Naive thymus-derived CD4-positive, alpha-beta T cell (primary cell): ENCODE results near the gene C11orf71. TPM values are rescaled to one million over a fixed set of nuclear protein-coding genes. Genes with fewer than 3 reads are reported as not detected.

Experiments
- ATAC-seq: fragments of 150-1000 bp; cut with Tn5 transposase; 2 replicates; pipeline ENCODE4 v1.10.0; 2021; ENCODE audit warnings: mild to moderate bottlenecking, moderate library complexity
- CTCF ChIA-PET: fragments of 350-600 bp; sonication (Branson Sonifier 250); formaldehyde crosslinking; loops from one replicate; lab custom pipeline; 2021; ENCODE audit warnings: antibody characterized with exemption; lab: Charles Lee
- POLR2A ChIA-PET: fragments of 350-600 bp; sonication (Branson Sonifier 250); formaldehyde crosslinking; loops from one replicate; lab custom pipeline; 2021; ENCODE audit warnings: antibody characterized with exemption, inconsistent platforms; lab: Charles Lee
- DNase-seq, 9 donors: peaks; one replicate each; pipeline versions ENCODE4 v3.0.0 to v3.0.0-alpha.2; 2020 to 2022; ENCODE audit warnings: mixed read lengths in 1 of 9
- H3K27ac ChIP-seq: one replicate; pipeline ENCODE4 v1.7.0; 2013; ENCODE audit warnings: mild to moderate bottlenecking, low read depth, low read length, moderate library complexity
- H3K27me3 ChIP-seq, 2 donors: one replicate each; pipeline ENCODE4 v1.7.0; 2013; ENCODE audit warnings: low read length in 2 of 2, mild to moderate bottlenecking in 2 of 2, moderate library complexity in 2 of 2; ENCODE audit not compliant: control insufficient read depth in 2 of 2, insufficient read depth in 2 of 2
- H3K36me3 ChIP-seq, 3 experiments: 1 replicate in 2 of 3; 2 replicates in 1 of 3; pipeline ENCODE4 v1.7.0; 2013; ENCODE audit warnings: low read length in 3 of 3, mild to moderate bottlenecking in 3 of 3, moderate library complexity in 1 of 3; ENCODE audit not compliant: insufficient read depth in 3 of 3, control insufficient read depth in 2 of 3
- H3K4me1 ChIP-seq, 2 donors: one replicate each; pipeline ENCODE4 v1.7.0; 2013; ENCODE audit warnings: low read length in 2 of 2, mild to moderate bottlenecking in 2 of 2, moderate library complexity in 1 of 2; ENCODE audit not compliant: control insufficient read depth in 2 of 2, insufficient read depth in 2 of 2
- H3K4me3 ChIP-seq: 2 replicates; pipeline ENCODE4 v1.7.0; 2013; ENCODE audit warnings: mild to moderate bottlenecking, low read length
- H3K9me3 ChIP-seq, 3 experiments: 1 replicate in 2 of 3; 2 replicates in 1 of 3; pipeline ENCODE4 v1.7.0; 2013; ENCODE audit warnings: low read length in 3 of 3; ENCODE audit not compliant: control insufficient read depth in 2 of 3
- H3K27ac Mint-ChIP-seq, 9 donors: one replicate each; pipeline ENCODE4 v1.8.0; 2020 to 2022; ENCODE audit warnings: mixed read lengths in 9 of 9, mild to moderate bottlenecking in 8 of 9, moderate library complexity in 5 of 9, inconsistent platforms in 2 of 9
- H3K27me3 Mint-ChIP-seq, 5 donors: one replicate each; pipeline ENCODE4 v1.8.0; 2021 to 2022; ENCODE audit warnings: mixed read lengths in 5 of 5, mild to moderate bottlenecking in 1 of 5
- H3K36me3 Mint-ChIP-seq, 5 donors: one replicate each; pipeline ENCODE4 v1.8.0; 2020 to 2022; ENCODE audit warnings: mixed read lengths in 5 of 5, mild to moderate bottlenecking in 3 of 5, inconsistent platforms in 1 of 5
- H3K4me1 Mint-ChIP-seq, 7 donors: one replicate each; pipeline ENCODE4 v1.8.0; 2020 to 2022; ENCODE audit warnings: mixed read lengths in 7 of 7, mild to moderate bottlenecking in 3 of 7, inconsistent platforms in 1 of 7
- H3K4me3 Mint-ChIP-seq, 10 donors: one replicate each; pipeline ENCODE4 v1.8.0; 2020 to 2022; ENCODE audit warnings: mild to moderate bottlenecking in 10 of 10, mixed read lengths in 10 of 10, moderate library complexity in 6 of 10, inconsistent platforms in 2 of 10
- H3K9me3 Mint-ChIP-seq, 11 donors: one replicate each; pipeline ENCODE4 v1.8.0; 2020 to 2022; ENCODE audit warnings: mixed read lengths in 11 of 11, mild to moderate bottlenecking in 4 of 11, inconsistent platforms in 1 of 11, moderate library complexity in 1 of 11
- intact Hi-C, 2 donors: fragments of 100-400 bp; cut with micrococcal nuclease; formaldehyde crosslinking; loops; one replicate each; pipeline ENCODE4 v1.15.1; 2023
- polyA plus RNA-seq, 2 donors: library from polyadenylated mRNA; unstranded; fragments of 300-500 nt; fragmentation: Illumina TruSeq; gene quantifications; one replicate each; pipeline ENCODE4 v1.2.3, GENCODE V29; 2021
- total RNA-seq, 6 experiments: library from RNA in 5 of 6; stranded (reverse) in 5 of 6; gene quantifications; 1 replicate in 5 of 6; 2 replicates in 1 of 6; pipeline ENCODE4 v1.2.3 and lab custom pipeline; 2021 to 2026

Gene C11orf71
- total and polyA plus RNA-seq, 7 experiments from 2014 or later, result 6.0 to 19.4 (median 17.1) TPM

- H3K27ac ChIP-seq, result no peak overlapping the region
- no peak overlapping the region for H3K4me3 ChIP-seq
- peaks cover 24 to 49% (median 41%) of the 10 kb centered on the region in 7 donors for H3K4me1 Mint-ChIP-seq
- peak overlapping the region in 2 of 9 donors; percentile 1 to 14 for H3K27ac Mint-ChIP-seq
- H3K36me3 Mint-ChIP-seq, result peaks cover 0 to 15% (median 3%) of the 10 kb centered on the region in 5 donors
- peaks cover 0 to 3% (median 0%) of the 10 kb centered on the region in 3 experiments for H3K36me3 ChIP-seq
- ChIA-PET CTCF (interaction anchor here (0.7 kb wide), 1 partner anchor 17 kb away, joined by 3 read pairs; no protein-coding TSS in a partner anchor), POLR2A (interaction anchor here (1.1 kb wide), 1 partner anchor 42 kb away, joined by 6 read pairs; the partner anchor contains the start of gene REXO2)
- H3K27me3 ChIP-seq, result no peaks in the 10 kb centered on the region
- intact Hi-C loops, result no loop called here
- peaks cover 0 to 4% (median 0%) of the 10 kb centered on the region in 11 donors for H3K9me3 Mint-ChIP-seq
- H3K27me3 Mint-ChIP-seq, result peaks cover 0 to 11% (median 0%) of the 10 kb centered on the region in 5 donors
- peaks cover 11 to 15% of the 10 kb centered on the region in 2 donors for H3K4me1 ChIP-seq
- ATAC-seq (no peak), DNase-seq (no peak)
- H3K4me3 Mint-ChIP-seq, result peak overlapping the region in 2 of 10 donors; percentile 17 to 94
- H3K9me3 ChIP-seq, result no peaks in the 10 kb centered on the region
Measured at GRCh38 chr11:114397349-114397982, 2.8 kb downstream of the C11orf71 start.

DNA sequence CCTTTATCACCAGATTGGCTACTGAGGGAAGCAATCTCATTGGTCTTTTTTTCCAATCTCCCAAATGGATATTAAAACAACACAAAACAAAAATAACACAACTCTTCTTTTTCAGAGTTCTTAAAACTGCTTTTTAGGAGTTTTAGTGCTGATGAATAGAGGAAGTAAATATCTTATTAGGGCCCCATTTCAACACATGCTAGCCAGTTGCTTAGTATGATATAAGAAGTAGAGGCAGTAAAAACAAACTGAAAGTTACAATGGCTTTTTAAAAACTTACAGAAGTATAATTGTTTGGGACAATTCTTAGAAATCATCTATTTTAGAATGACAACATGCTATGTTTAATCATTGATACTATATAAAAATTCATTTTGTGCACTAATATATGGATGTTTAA lies 3.4 kb downstream of the C11orf71 start:
- no peak for DNase-seq
- Histone ChIP-seq H3K27me3 (no peaks in the 10 kb centered on the region), H3K9me3 (no peaks in the 10 kb centered on the region), H3K36me3 (peaks cover 0 to 3% (median 0%) of the 10 kb centered on the region in 3 experiments), H3K4me1 (peaks cover 10 to 13% of the 10 kb centered on the region in 2 donors), H3K4me3 (no peak overlapping the region), H3K27ac (no peak overlapping the region)
- Mint-ChIP-seq H3K27ac (no peak overlapping the region), H3K9me3 (peaks cover 0 to 4% (median 0%) of the 10 kb centered on the region in 11 donors), H3K4me1 (peaks cover 22 to 44% (median 37%) of the 10 kb centered on the region in 7 donors), H3K4me3 (no peak overlapping the region), H3K27me3 (peaks cover 0 to 11% (median 0%) of the 10 kb centered on the region in 5 donors), H3K36me3 (peaks cover 0 to 12% (median under 1%) of the 10 kb centered on the region in 5 donors)
- intact Hi-C loops, result no loop called here
- ChIA-PET POLR2A (no interaction called here), CTCF (no interaction called here)
- ATAC-seq, result no peak

- Mint-ChIP-seq H3K36me3 (peaks cover 0 to 12% (median 0%) of the 10 kb centered on the region in 5 donors), H3K4me3 (no peak overlapping the region), H3K27ac (peak overlapping the region in 1 of 9 donors; percentile 14), H3K27me3 (peaks cover 0 to 11% (median 0%) of the 10 kb centered on the region in 5 donors), H3K4me1 (peaks cover 19 to 39% (median 31%) of the 10 kb centered on the region in 7 donors), H3K9me3 (peaks cover 0 to 4% (median 0%) of the 10 kb centered on the region in 11 donors)
- no peaks in the 10 kb centered on the region for H3K27me3 ChIP-seq
- no peak overlapping the region for H3K4me3 ChIP-seq
- H3K36me3 ChIP-seq, result peaks cover 0 to 3% (median 0%) of the 10 kb centered on the region in 3 experiments
- H3K9me3 ChIP-seq, result no peaks in the 10 kb centered on the region
- ChIA-PET POLR2A (interaction anchor here (0.7 kb wide), 1 partner anchor 79 kb away, joined by 6 read pairs; no protein-coding TSS in a partner anchor), CTCF (no interaction called here)
- intact Hi-C loops, result no loop called here
- DNase-seq (no peak), ATAC-seq (no peak)
- H3K4me1 ChIP-seq, result peaks cover 10 to 11% of the 10 kb centered on the region in 2 donors
- H3K27ac ChIP-seq, result no peak overlapping the region
Measured at GRCh38 chr11:114395736-114396135, 4.6 kb downstream of the C11orf71 start.

GRCh38 chr11:114392735-114393667 lies 7.3 kb downstream of the C11orf71 start:
- no peak overlapping the region for H3K4me3 Mint-ChIP-seq
- Histone ChIP-seq H3K9me3 (no peaks in the 10 kb centered on the region), H3K4me1 (no peaks in the 10 kb centered on the region), H3K27ac (no peak overlapping the region), H3K4me3 (no peak overlapping the region), H3K27me3 (no peaks in the 10 kb centered on the region), H3K36me3 (no peaks in the 10 kb centered on the region)
- peaks cover 0 to 11% (median 0%) of the 10 kb centered on the region in 5 donors for H3K27me3 Mint-ChIP-seq
- ChIA-PET CTCF (no interaction called here), POLR2A (no interaction called here)
- DNase-seq, result no peak
- no peak for ATAC-seq
- no peak overlapping the region for H3K27ac Mint-ChIP-seq
- H3K9me3 Mint-ChIP-seq, result peaks cover 0 to 2% (median 0%) of the 10 kb centered on the region in 11 donors
- H3K36me3 Mint-ChIP-seq, result peaks cover 0 to 6% (median 0%) of the 10 kb centered on the region in 5 donors
- peaks cover 7 to 17% (median 10%) of the 10 kb centered on the region in 7 donors for H3K4me1 Mint-ChIP-seq
- intact Hi-C loops, result no loop called here

- H3K27ac Mint-ChIP-seq, result no peak overlapping the region
- H3K4me1 Mint-ChIP-seq, result peaks cover 0 to 5% (median 0%) of the 10 kb centered on the region in 7 donors
- H3K9me3 Mint-ChIP-seq, result peaks cover 0 to 12% (median 6%) of the 10 kb centered on the region in 11 donors
- CTCF ChIA-PET, result no interaction called here
- intact Hi-C loops, result no loop called here
- H3K4me3 Mint-ChIP-seq, result no peak overlapping the region
- Histone ChIP-seq H3K4me1 (no peaks in the 10 kb centered on the region), H3K36me3 (no peaks in the 10 kb centered on the region), H3K27me3 (no peaks in the 10 kb centered on the region), H3K27ac (no peak overlapping the region), H3K9me3 (no peaks in the 10 kb centered on the region), H3K4me3 (no peak overlapping the region)
- POLR2A ChIA-PET, result no interaction called here
- H3K36me3 Mint-ChIP-seq, result peaks cover 0 to 10% (median 3%) of the 10 kb centered on the region in 5 donors
- DNase-seq (no peak), ATAC-seq (no peak)
- peaks cover 3 to 12% (median 4%) of the 10 kb centered on the region in 5 donors for H3K27me3 Mint-ChIP-seq
Measured at GRCh38 chr11:114386545-114386944, 13.8 kb downstream of the C11orf71 start.

- no peak for DNase-seq
- Histone ChIP-seq H3K4me1 (no peaks in the 10 kb centered on the region), H3K4me3 (no peak overlapping the region), H3K27ac (no peak overlapping the region), H3K9me3 (no peaks in the 10 kb centered on the region), H3K27me3 (no peaks in the 10 kb centered on the region), H3K36me3 (no peaks in the 10 kb centered on the region)
- Mint-ChIP-seq H3K4me1 (peaks cover 0 to 7% (median 0%) of the 10 kb centered on the region in 7 donors), H3K9me3 (peaks cover 0 to 12% (median 6%) of the 10 kb centered on the region in 11 donors), H3K36me3 (peaks cover 0 to 10% (median 3%) of the 10 kb centered on the region in 5 donors), H3K27ac (no peak overlapping the region), H3K27me3 (peaks cover 3 to 12% (median 4%) of the 10 kb centered on the region in 5 donors), H3K4me3 (no peak overlapping the region)
- CTCF ChIA-PET, result no interaction called here
- ATAC-seq, result no peak
- POLR2A ChIA-PET, result interaction anchor here (0.6 to 0.7 kb wide), 2 partner anchors 14 to 215 kb away, joined by 3 read pairs; partner anchors contain the start of genes C11orf71 and RBM7
- intact Hi-C loops, result no loop called here
Measured at GRCh38 chr11:114386131-114386530, 14.2 kb downstream of the C11orf71 start.
